ENCODE results near the gene SMARCA4.

GRCh38 chr19:10964903-10965302 lies 4.1 kb downstream of the SMARCA4 start:
- TF ChIP-seq GATA2 (IDR thresholded peaks at IDR 0.05; ENCODE audit: low read depth, low read length) (no peak), GATA3 (IDR thresholded peaks at IDR 0.05; ENCODE audit: low read depth, low read length) (no peak)

Data from SH-SY5Y (cell line).